Stomach (tissue), 9 donors: ENCODE measurements around the gene ADORA2B. TPM values are rescaled to one million over a fixed set of nuclear protein-coding genes. Genes with fewer than 3 reads are reported as not detected.

Experiments used
- DNase-seq, 2 donors: peaks; one replicate each; pipeline versions ENCODE4 v3.0.0 to v3.0.0-alpha.2; 2013 to 2019
- H3K27ac ChIP-seq, 5 donors: fragments of 200-600 bp in 4 of 5; sonication (generic) in 4 of 5; one replicate each; pipeline ENCODE4 v1.5.1; 2013 to 2019; ENCODE audit warnings: mild to moderate bottlenecking in 1 of 5, moderate library complexity in 1 of 5
- H3K27me3 ChIP-seq, 3 donors: fragments of 200-600 bp; sonication (generic); one replicate each; pipeline ENCODE4 v1.5.1; 2017 to 2019; ENCODE audit warnings: mixed run types in 1 of 3
- H3K36me3 ChIP-seq, 4 donors: fragments of 200-600 bp; sonication (generic); 1 replicate in 3 of 4; 2 replicates in 1 of 4; pipeline ENCODE4 v1.5.1; 2016 to 2019
- H3K4me1 ChIP-seq, 4 donors: fragments of 200-600 bp; sonication (generic); one replicate each; pipeline ENCODE4 v1.5.1; 2016 to 2019
- H3K4me3 ChIP-seq, 4 donors: fragments of 200-600 bp; sonication (generic) in 3 of 4; one replicate each; pipeline ENCODE4 v1.5.1; 2016 to 2019; ENCODE audit warnings: mild to moderate bottlenecking in 1 of 4
- H3K9me3 ChIP-seq, 4 donors: fragments of 200-600 bp; sonication (generic); one replicate each; pipeline ENCODE4 v1.5.1; 2016 to 2019
- POLR2A ChIP-seq, 4 donors: fragments of 450-650 bp; IDR thresholded peaks; one replicate each; pipeline ENCODE4 v1.6.1; 2016; ENCODE audit warnings: antibody characterized with exemption in 4 of 4, control low read depth in 2 of 4, mild to moderate bottlenecking in 1 of 4, moderate library complexity in 1 of 4
- WGBS, 5 donors: extraction: QIAGEN DNeasy Blood & Tissue Kit in 3 of 5; methylation state at CpG; one replicate each; pipeline versions ENCODE4 v1.1.5 to v1.1.7; 2013 to 2018; 5-methylcytosine and 5-hydroxymethylcytosine counted together
- intact Hi-C: fragments of 100-400 bp; cut with DNase I; formaldehyde crosslinking; loops from one replicate; pipeline ENCODE4 v1.15.1; 2023; ENCODE audit warnings: low total_unique reads
- polyA plus RNA-seq, 3 donors: library from polyadenylated mRNA; stranded (reverse); fragments of 200-250 nt; gene quantifications; one replicate each; pipeline ENCODE4 v1.2.3, GENCODE V29; 2013
- total RNA-seq, 5 donors: library from RNA; depleted of rRNA; stranded (reverse); fragments of >200 nt; gene quantifications; one replicate each; pipeline versions ENCODE4 v1.1.0 to v1.2.3, GENCODE V29; 2014 to 2016
- TF ChIP-seq, protein P1 (sequence below), 7 experiments: fragments of 450-650 bp in 4 of 7; fragments of 200-600 bp in 3 of 7; sonication (generic) in 3 of 7; IDR thresholded peaks; one replicate each; pipeline ENCODE4 v1.5.1; 2016 to 2019; ENCODE audit warnings: antibody characterized with exemption in 7 of 7, control low read depth in 2 of 7, mild to moderate bottlenecking in 1 of 7
- donor health status: healthy with polysubstance abuse.
- donor health status: Bipolar disorder and iron deficiency.
- donor health status: healthy.

The ADORA2B gene
- total and polyA plus RNA-seq, 8 donors = 0.25 to 18.8 (median 2.1) TPM; not detected in 2

DNA sequence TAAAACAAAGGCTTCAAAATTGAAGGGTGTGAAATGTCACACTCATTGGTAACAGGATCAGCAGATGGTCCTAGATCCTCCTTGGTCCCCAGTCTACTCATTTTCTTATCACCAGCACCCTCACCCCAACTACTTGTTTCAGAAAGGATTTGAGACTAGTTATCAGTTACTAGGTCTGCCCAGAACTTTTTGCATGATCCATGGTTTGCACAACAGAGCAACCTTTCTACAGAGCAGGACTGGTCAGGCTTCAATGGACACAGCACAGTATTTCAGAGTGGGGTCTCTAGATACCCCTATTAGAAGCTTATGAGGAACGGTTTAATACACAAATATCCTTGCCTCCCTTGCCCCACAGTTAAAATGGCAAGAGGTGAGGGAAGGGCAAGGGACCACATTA lies 80.3 kb downstream of the ADORA2B start:
- H3K4me3 ChIP-seq = no peak overlapping the region
- intact Hi-C loops = no loop called here
- H3K27ac ChIP-seq = no peak overlapping the region
- 92 to 100% (median 96%) methylated on average over 1 of the region's 1 CpG for WGBS, 5 donors
- no peak for DNase-seq
- peaks cover 47 to 90% (median 86%) of the 10 kb centered on the region in 4 donors for H3K36me3 ChIP-seq
- TF ChIP-seq POLR2A (IDR thresholded peaks at IDR 0.05) = no peak
- TF ChIP-seq, protein P1, sequence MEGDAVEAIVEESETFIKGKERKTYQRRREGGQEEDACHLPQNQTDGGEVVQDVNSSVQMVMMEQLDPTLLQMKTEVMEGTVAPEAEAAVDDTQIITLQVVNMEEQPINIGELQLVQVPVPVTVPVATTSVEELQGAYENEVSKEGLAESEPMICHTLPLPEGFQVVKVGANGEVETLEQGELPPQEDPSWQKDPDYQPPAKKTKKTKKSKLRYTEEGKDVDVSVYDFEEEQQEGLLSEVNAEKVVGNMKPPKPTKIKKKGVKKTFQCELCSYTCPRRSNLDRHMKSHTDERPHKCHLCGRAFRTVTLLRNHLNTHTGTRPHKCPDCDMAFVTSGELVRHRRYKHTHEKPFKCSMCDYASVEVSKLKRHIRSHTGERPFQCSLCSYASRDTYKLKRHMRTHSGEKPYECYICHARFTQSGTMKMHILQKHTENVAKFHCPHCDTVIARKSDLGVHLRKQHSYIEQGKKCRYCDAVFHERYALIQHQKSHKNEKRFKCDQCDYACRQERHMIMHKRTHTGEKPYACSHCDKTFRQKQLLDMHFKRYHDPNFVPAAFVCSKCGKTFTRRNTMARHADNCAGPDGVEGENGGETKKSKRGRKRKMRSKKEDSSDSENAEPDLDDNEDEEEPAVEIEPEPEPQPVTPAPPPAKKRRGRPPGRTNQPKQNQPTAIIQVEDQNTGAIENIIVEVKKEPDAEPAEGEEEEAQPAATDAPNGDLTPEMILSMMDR (IDR thresholded peaks at IDR 0.05) = no peak
- H3K27me3 ChIP-seq = no peaks in the 10 kb centered on the region
- peaks cover 0 to 17% (median 10%) of the 10 kb centered on the region in 4 donors for H3K4me1 ChIP-seq
- no peaks in the 10 kb centered on the region for H3K9me3 ChIP-seq

Other genes with a start within 250 kb of the ADORA2B start
- 10 to 100 TPM in 3 of 5 donors, 1 to 10 TPM in 2; 4.7 to 29.4 (median 13.6) TPM for gene ZNF286A, start 245.4 kb upstream of the ADORA2B start, total RNA-seq
- 1 to 10 TPM; 3.5 to 5.7 (median 4.3) TPM for gene ZNF286A, start 245.4 kb upstream of the ADORA2B start, polyA plus RNA-seq
- gene TBC1D26, start 212.8 kb upstream of the ADORA2B start, total RNA-seq = under 1 TPM in 1 of 5 donors, not detected in 4; 0.37 TPM
- gene TBC1D26, start 212.8 kb upstream of the ADORA2B start, polyA plus RNA-seq = under 1 TPM in 1 of 3 donors, not detected in 2; 0.05 TPM
- gene ZSWIM7, start 54.6 kb downstream of the ADORA2B start, total RNA-seq = 10 to 100 TPM in 2 of 5 donors, 1 to 10 TPM in 2, not detected in 1; 4.5 to 20.0 (median 10.2) TPM
- 10 to 100 TPM; 29.8 to 43.5 (median 36.4) TPM for gene ZSWIM7, start 54.6 kb downstream of the ADORA2B start, polyA plus RNA-seq
- 1,000 to 10,000 TPM in 1 of 5 donors, 10 to 100 TPM in 4; 44.6 to 1,106 (median 63.6) TPM for gene TTC19, start 54.7 kb downstream of the ADORA2B start, total RNA-seq
- gene TTC19, start 54.7 kb downstream of the ADORA2B start, polyA plus RNA-seq = 10 to 100 TPM; 12.6 to 16.2 (median 14.1) TPM